GM23338 (cell line): ENCODE data around the gene REXO5.

Experiments
- CTCF ChIP-seq, 2 experiments: fragments of 200-600 bp in 1 of 2; sonication (generic) in 1 of 2; conservative IDR thresholded peaks; 2 replicates each; pipeline versions ENCODE4 v1.5.1 to v1.6.1; 2016 to 2017; ENCODE audit warnings: antibody characterized with exemption in 2 of 2, low read depth in 2 of 2, mild to moderate bottlenecking in 2 of 2, moderate library complexity in 1 of 2
- EZH2phosphoT487 ChIP-seq: fragments of 200-600 bp; sonication (generic); IDR thresholded peaks from one replicate; pipeline ENCODE4 v1.8.1; 2018; ENCODE audit warnings: antibody characterized with exemption; ENCODE audit not compliant: unreplicated experiment
- REST ChIP-seq: IDR thresholded peaks from one replicate; pipeline ENCODE4 v1.6.1; 2018; ENCODE audit warnings: antibody characterized with exemption; ENCODE audit not compliant: unreplicated experiment

- TF ChIP-seq CTCF (conservative IDR thresholded peaks at IDR 0.05; ENCODE audit: low read depth in 2 of 2) (no peak), EZH2phosphoT487 (no peak), REST (no peak)
Observed at GRCh38 chr16:20866145-20866772, 59.9 kb downstream of the REXO5 start.
